ENCODE measurements around the gene SYNE3. TPM values are rescaled to one million over a fixed set of nuclear protein-coding genes. Genes with fewer than 3 reads are reported as not detected.

SYNE3 gene
- total RNA-seq, 2 experiments from 2014 or later: 64.0 to 64.1 TPM

DNA sequence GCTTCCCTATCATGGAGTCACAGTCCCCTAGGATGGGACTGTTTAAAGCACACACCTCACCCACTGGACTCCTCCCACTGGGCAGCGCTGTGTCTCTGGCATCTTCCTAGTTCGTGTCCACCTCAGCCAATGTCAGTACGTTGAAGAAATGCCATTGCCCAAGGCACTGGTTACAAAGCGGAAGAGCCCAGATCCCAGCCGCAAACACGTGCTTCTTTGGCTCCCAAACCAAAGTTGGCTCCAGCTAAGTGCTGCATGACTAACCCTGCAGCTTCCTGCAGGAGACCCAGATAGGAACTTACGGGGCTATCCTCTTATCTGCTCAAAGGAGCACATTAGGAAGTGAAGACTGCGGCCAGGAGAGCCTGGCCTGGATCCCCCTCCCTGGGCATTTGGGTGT lies 9.3 kb downstream of the SYNE3 start:
- peaks cover 50% of the 10 kb centered on the region for H3K36me3 Mint-ChIP-seq (ENCODE audit: low read depth)
- H3K4me3 Mint-ChIP-seq: no peak overlapping the region
- H3K9me3 Mint-ChIP-seq: no peaks in the 10 kb centered on the region
- ChIA-PET CTCF (interaction anchor here (1.1 to 2.4 kb wide), 3 partner anchors 9 to 65 kb away, joined by 4 to 7 read pairs (median 5); partner anchors contain the start of gene SYNE3), POLR2A (interaction anchor here (0.9 to 4.0 kb wide), 4 partner anchors 9 to 16 kb away, joined by 3 to 24 read pairs (median 5); partner anchors contain the start of gene SYNE3)
- TF ChIP-seq, protein P1, sequence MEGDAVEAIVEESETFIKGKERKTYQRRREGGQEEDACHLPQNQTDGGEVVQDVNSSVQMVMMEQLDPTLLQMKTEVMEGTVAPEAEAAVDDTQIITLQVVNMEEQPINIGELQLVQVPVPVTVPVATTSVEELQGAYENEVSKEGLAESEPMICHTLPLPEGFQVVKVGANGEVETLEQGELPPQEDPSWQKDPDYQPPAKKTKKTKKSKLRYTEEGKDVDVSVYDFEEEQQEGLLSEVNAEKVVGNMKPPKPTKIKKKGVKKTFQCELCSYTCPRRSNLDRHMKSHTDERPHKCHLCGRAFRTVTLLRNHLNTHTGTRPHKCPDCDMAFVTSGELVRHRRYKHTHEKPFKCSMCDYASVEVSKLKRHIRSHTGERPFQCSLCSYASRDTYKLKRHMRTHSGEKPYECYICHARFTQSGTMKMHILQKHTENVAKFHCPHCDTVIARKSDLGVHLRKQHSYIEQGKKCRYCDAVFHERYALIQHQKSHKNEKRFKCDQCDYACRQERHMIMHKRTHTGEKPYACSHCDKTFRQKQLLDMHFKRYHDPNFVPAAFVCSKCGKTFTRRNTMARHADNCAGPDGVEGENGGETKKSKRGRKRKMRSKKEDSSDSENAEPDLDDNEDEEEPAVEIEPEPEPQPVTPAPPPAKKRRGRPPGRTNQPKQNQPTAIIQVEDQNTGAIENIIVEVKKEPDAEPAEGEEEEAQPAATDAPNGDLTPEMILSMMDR (IDR thresholded peaks at IDR 0.05): no peak
- H3K4me1 Mint-ChIP-seq (ENCODE audit: low read depth): peaks cover 72% of the 10 kb centered on the region
- ATAC-seq (no peak), DNase-seq (no peak)
- intact Hi-C loops (cut with micrococcal nuclease): no loop called here
- H3K27me3 Mint-ChIP-seq: no peaks in the 10 kb centered on the region
- peak overlapping the region; percentile 34 for H3K27ac Mint-ChIP-seq

DNA sequence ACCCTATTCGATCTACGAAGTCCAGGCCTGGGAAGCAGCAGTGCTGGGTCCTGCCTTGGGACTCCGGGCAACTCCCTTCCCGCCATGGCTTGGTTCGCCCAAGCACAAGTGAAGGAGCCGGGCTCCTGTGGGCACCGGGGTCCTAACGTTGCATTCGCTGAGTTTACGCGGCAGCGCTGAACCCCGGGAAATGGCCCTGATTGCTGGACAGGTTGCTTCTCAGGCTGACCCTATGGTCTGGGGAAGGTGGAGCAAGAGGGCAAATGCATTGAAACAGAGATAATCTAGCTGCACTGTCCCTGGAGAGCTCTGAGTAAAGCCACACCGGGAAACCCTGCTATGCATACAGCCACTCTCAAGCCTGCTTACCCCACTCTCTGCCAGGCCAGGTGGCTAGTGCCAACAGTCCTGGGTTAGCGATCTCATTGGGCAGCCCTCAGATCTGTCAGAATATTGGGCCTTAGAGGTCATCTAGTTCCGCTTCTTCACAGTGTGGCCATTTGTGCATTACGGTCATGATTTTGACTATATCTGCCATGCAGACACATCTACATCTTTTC lies 11.3 kb downstream of the SYNE3 start:
- peaks cover 56% of the 10 kb centered on the region for H3K36me3 Mint-ChIP-seq (ENCODE audit: low read depth)
- DNase-seq (no peak), ATAC-seq (no peak)
- H3K4me3 Mint-ChIP-seq: no peak overlapping the region
- TF ChIP-seq, protein P1 (IDR thresholded peaks at IDR 0.05): no peak
- peak overlapping the region; percentile 86 for H3K27ac Mint-ChIP-seq
- ChIA-PET CTCF (interaction anchor here (0.6 to 2.6 kb wide), 8 partner anchors 9 to 815 kb away, joined by 3 to 11 read pairs (median 5); partner anchors contain the start of gene SYNE3), POLR2A (interaction anchor here (0.9 to 4.0 kb wide), 5 partner anchors 11 to 41 kb away, joined by 3 to 24 read pairs (median 7); partner anchors contain the start of gene SYNE3)
- H3K27me3 Mint-ChIP-seq: no peaks in the 10 kb centered on the region
- intact Hi-C loops (cut with micrococcal nuclease): no loop called here
- H3K4me1 Mint-ChIP-seq (ENCODE audit: low read depth): peaks cover 70% of the 10 kb centered on the region
- no peaks in the 10 kb centered on the region for H3K9me3 Mint-ChIP-seq

DNA sequence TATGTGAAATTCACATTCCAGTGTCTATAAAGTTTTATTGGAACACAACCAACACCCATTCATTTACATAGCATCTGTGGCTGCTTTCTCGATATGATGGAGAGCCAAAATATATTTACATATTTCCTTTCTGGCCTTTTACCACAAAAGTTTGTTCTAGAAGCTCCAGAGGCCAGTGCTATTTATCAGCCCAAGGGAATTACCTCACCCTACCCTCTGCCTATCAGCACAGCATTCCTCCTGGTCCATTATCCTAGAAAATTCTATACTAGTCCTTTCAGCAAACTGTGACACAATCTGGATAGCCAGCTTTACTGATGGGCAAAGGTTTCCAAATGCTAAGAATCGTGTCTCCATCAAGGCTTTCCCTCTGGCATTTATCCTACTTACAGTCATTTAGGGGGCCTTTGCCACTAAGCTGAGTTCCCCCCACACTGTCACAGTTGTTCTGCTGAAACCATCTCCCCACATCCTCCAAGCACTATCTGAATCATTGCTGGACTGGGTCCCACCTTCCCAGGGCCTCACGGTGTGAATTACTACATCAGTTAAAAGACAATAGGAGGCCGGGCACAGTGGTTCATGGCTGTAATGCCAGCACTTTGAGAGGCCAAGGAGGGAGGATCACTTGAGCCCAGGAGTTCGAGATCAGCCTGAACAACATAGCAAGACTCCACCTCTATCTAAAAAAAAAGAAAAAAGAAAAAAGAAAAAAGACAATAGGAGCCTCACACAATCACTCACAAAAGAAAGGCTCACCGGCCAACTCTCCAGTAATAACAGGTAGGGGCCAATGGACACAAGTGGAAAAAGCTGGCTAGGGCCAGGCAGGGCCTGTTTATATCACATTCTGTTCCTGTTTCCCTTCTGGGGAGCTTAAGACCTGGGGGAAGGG lies 12.1 kb downstream of the SYNE3 start:
- ChIA-PET CTCF (interaction anchor here (0.6 to 2.6 kb wide), 7 partner anchors 10 to 815 kb away, joined by 3 to 9 read pairs (median 3); partner anchors contain the start of gene SYNE3), POLR2A (interaction anchor here (0.8 to 4.0 kb wide), 6 partner anchors 12 to 40 kb away, joined by 3 to 24 read pairs (median 5); partner anchors contain the start of gene SYNE3)
- H3K36me3 Mint-ChIP-seq (ENCODE audit: low read depth): peaks cover 53% of the 10 kb centered on the region
- peak overlapping the region; percentile 86 for H3K27ac Mint-ChIP-seq
- peak; percentile 72 for DNase-seq
- TF ChIP-seq, protein P1 (IDR thresholded peaks at IDR 0.05): no peak
- peaks cover 71% of the 10 kb centered on the region for H3K4me1 Mint-ChIP-seq (ENCODE audit: low read depth)
- intact Hi-C loops (cut with micrococcal nuclease): no loop called here
- peak; percentile 88 for ATAC-seq
- H3K9me3 Mint-ChIP-seq: no peaks in the 10 kb centered on the region
- peak overlapping the region; percentile 43 for H3K4me3 Mint-ChIP-seq
- H3K27me3 Mint-ChIP-seq: no peaks in the 10 kb centered on the region

DNA sequence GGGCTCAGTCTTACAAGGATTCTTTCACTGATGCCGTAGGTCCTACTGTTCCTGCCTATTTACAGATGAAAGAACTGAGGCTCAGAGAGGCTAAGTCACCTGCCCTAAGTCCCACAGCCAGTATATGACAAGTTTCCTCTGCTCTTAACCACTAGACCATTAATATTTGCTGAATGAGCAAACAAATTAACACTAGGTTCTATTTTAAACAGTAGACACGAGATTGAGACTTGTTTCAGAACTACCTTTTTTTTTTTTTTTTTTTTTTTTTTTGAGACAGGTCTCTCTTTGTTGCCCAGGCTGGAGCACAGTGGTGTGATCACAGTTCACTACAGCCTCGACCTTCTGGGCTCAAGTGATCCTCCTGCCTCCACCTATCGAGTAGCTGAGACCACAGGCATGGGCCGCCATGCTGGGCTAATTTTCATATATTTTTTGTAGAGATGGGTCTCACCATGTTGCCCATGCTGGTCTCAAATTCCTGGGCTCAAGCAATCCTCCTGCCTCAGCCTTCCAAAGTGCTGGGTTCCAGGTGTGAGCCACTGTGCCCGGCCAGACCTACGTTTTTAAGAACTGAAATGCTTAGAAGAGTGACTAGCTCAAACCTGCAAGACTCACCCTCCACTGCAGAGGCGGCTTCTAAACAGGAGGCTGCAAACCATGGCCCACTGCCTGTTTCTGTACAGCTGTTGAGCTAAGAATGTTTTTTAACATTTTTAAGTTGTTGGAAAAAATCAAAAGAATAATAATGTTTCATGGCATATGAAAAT lies 12.9 kb downstream of the SYNE3 start:
- H3K27ac Mint-ChIP-seq: no peak overlapping the region
- CTCF ChIA-PET: interaction anchor here (1.0 to 2.6 kb wide), 5 partner anchors 11 to 61 kb away, joined by 3 to 9 read pairs (median 3); no protein-coding TSS in a partner anchor

More for the DNA sequence above, 12.9 kb downstream of the SYNE3 start:
- peaks cover 53% of the 10 kb centered on the region for H3K36me3 Mint-ChIP-seq (ENCODE audit: low read depth)
- TF ChIP-seq, protein P1 (IDR thresholded peaks at IDR 0.05): no peak
- H3K4me3 Mint-ChIP-seq: no peak overlapping the region
- POLR2A ChIA-PET: interaction anchor here (0.8 to 4.0 kb wide), 4 partner anchors 12 to 24 kb away, joined by 3 to 24 read pairs (median 8); partner anchors contain the start of gene SYNE3
- H3K9me3 Mint-ChIP-seq: no peaks in the 10 kb centered on the region
- ATAC-seq (no peak), DNase-seq (no peak)
- intact Hi-C loops (cut with micrococcal nuclease): no loop called here
- peaks cover 73% of the 10 kb centered on the region for H3K4me1 Mint-ChIP-seq (ENCODE audit: low read depth)
- no peaks in the 10 kb centered on the region for H3K27me3 Mint-ChIP-seq

Data from activated CD8-positive, alpha-beta T cell treated with anti-CD3 and anti-CD28 coated beads for 36 hours (primary cell).